KOPT-K1 (cell line): ENCODE measurements around the gene ETHE1.
"Not testable (repeated sequence)": the region's sequence is repeated elsewhere in the genome, so short reads cannot be mapped to it uniquely, and the experiment has no call there.

Source experiments
- H3K27ac ChIP-seq: fragments of 200-600 bp; sonication (generic); 2 replicates; pipeline ENCODE4 v1.5.1; 2016; ENCODE audit warnings: antibody characterized with exemption, mild to moderate bottlenecking, low read depth, low read length; ENCODE audit not compliant: poor library complexity, severe bottlenecking
- H3K36me3 ChIP-seq: fragments of 200-600 bp; sonication (generic); 2 replicates; pipeline ENCODE4 v1.5.1; 2017; ENCODE audit warnings: antibody characterized with exemption, mild to moderate bottlenecking, low read length, moderate library complexity; ENCODE audit not compliant: insufficient read depth
- H3K9me3 ChIP-seq: fragments of 200-600 bp; sonication (generic); 2 replicates; pipeline ENCODE4 v1.5.1; 2017; ENCODE audit warnings: antibody characterized with exemption, low read length, mild to moderate bottlenecking; ENCODE audit not compliant: insufficient read depth, poor library complexity, severe bottlenecking

The ETHE1 gene

GRCh38 chr19:43538922-43539321, 11.9 kb upstream of the ETHE1 start:
- Histone ChIP-seq H3K27ac (no peak overlapping the region), H3K36me3 (peaks cover 66% of the 10 kb centered on the region), H3K9me3 (peaks cover 10% of the 10 kb centered on the region)

- no peak overlapping the region for H3K27ac ChIP-seq
- H3K36me3 ChIP-seq: peaks cover 30% of the 10 kb centered on the region
- peaks cover 10% of the 10 kb centered on the region for H3K9me3 ChIP-seq
Measured at GRCh38 chr19:43534816-43535761, 8.1 kb upstream of the ETHE1 start.

DNA sequence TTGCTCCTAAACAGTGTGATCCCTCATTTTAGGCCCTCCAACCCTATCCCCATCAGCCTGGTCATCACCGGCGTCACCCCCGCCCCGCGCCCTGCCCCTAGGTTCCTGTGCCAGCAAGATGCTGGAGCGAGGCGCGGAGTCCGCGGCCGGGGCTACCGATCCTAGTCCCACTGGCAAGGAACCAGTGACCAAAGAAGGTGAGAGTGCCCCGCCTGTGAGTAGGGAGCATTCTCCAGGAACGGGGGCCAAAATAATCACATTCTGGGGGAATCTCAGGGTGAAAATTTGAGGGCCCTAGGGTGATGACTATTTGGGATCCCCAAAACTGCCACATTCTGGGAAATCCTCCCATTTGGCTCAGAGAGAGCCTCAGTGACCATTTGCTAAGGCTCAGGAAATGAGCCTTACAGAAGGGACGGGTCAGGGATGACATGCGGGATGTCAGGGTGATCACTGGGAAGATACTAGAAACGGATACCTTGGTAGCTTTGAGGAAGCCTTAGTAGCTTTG, 7.4 kb upstream of the ETHE1 start:
- H3K27ac ChIP-seq: no peak overlapping the region
- peaks cover 23% of the 10 kb centered on the region for H3K36me3 ChIP-seq
- H3K9me3 ChIP-seq: peaks cover 8% of the 10 kb centered on the region

DNA sequence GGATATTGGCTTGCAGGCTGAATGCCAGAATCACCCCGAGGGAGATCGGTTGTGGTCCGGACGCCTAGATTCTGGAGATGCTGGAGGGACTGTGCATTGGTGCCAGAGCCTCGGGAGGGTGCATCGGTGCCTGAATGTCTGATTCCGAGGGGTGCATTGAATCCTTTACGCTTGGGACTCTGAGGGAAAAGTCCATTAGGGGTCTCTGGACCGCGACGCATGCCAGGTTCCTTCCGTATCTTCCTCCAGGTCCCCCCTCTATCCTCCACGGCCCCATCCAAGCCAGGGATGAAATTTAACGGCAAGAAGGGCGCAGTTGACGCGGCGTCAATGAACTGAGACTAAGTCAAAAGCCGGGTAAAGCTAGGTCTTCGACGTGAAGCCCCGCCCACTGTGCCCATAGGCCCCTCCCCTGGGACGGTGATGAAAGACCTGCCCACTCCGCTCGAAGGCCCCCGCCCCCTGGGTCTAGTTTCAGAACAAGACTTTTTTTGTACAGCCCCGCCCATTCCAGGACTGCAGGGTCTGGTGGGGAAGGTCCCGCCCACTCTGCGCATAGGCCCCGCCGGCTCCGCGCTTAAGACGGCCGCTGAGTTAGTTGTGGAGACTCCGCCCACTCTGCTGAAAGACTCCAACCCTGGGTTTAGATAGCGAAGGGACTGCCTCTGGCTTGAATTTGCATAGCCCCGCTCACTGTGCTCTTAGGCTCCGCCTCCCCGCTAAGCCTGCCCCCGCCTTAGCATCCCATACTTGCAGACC, 6.7 kb upstream of the ETHE1 start:
- H3K36me3 ChIP-seq: peaks cover 16% of the 10 kb centered on the region
- H3K27ac ChIP-seq: peak overlapping the region; percentile 74
- peaks cover 1% of the 10 kb centered on the region for H3K9me3 ChIP-seq

- Histone ChIP-seq H3K36me3 (peaks cover 10% of the 10 kb centered on the region), H3K27ac (peak within 1 kb of the TSS; percentile 74), H3K9me3 (no peaks in the 10 kb centered on the region)
Measured at GRCh38 chr19:43532962-43533545, 6.1 kb upstream of the ETHE1 start, which contains the start of gene ZNF575. Gene ZNF575 (plus strand): TSS chr19:43533188. CDS start chr19:43534423, 1,235 bp downstream.

- Histone ChIP-seq H3K27ac (peak overlapping the region; percentile 74), H3K36me3 (peaks cover 5% of the 10 kb centered on the region), H3K9me3 (no peaks in the 10 kb centered on the region)
Measured at GRCh38 chr19:43532571-43532961, 5.6 kb upstream of the ETHE1 start.

GRCh38 chr19:43527860-43528622, 1.0 kb upstream of the ETHE1 start:
- Histone ChIP-seq H3K36me3 (no peaks in the 10 kb centered on the region), H3K9me3 (no peaks in the 10 kb centered on the region), H3K27ac (no peak overlapping the region)

DNA sequence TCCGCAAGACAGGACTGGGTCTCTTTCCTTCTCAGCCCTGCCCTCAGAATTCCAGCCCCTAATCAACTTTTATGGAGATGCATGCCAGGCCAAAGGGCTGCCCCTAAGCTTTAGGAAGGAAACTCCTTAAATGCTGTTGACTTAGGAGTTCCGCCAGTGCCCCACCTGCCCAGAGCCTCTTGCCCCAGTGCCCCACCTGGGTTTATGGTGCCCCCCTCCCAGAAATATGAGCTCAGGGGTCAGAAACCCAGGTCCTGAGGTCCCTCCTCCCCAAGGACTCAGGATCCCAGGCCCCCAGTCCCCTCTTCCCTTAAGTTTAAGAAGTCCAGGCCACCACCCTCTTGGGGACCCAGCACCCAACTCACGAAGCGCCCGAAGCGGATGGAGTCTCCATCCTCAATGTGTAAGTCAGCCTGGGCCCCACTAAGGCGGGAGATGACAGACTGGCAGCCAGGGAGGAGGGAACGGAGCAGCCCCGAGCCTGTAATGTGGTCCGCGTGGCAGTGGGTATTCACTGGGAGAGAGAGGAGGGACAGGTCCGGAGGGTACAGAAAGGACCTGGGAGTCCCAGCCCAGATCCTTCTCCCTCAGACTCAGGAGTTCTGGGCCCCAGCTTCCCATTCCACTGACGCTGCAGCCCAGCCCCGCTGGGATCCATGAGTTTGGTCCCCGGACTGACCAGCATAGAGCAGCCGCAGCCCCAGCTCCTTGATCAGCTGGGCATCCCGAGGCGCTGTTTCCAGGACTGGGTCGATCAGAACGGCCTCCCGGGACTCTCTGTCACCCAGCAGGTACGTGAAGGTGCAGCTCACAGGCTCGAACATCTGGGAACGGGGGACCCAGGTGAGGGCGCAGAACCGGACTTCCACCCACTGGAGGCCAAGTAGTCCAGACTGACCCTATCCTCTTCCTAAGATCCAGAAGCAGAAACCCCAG, 897 bp downstream of the ETHE1 start:
- Histone ChIP-seq H3K27ac (peak overlapping the region; percentile 50), H3K9me3 (no peaks in the 10 kb centered on the region), H3K36me3 (no peaks in the 10 kb centered on the region)

- Histone ChIP-seq H3K27ac (peak overlapping the region; percentile 50), H3K9me3 (no peaks in the 10 kb centered on the region), H3K36me3 (no peaks in the 10 kb centered on the region)
Measured at GRCh38 chr19:43524922-43525835, 1.8 kb downstream of the ETHE1 start.

GRCh38 chr19:43523696-43524095, 3.3 kb downstream of the ETHE1 start:
- not testable (repeated sequence) for H3K36me3 ChIP-seq, H3K9me3 ChIP-seq, H3K27ac ChIP-seq

DNA sequence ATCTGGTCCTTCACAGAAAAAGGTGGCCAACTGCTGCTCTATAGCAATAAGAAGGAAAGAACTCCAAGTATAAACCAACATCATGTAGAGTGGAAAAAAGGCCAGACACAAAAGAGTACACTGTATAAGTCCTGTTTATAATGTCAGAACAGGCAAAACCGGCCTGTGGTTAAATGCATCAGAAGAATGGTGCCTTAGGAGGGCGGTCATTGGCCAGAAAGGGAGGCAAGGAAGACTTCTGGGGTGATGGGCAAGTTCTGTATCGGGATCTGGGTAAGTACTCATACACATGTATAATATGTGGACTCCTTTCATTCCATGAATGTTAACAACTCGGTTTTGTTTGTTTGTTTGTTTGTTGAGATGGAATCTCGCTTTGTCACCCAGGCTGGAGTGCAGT, 4.1 kb downstream of the ETHE1 start:
- H3K36me3 ChIP-seq: no peaks in the 10 kb centered on the region
- no peaks in the 10 kb centered on the region for H3K9me3 ChIP-seq
- H3K27ac ChIP-seq: no peak overlapping the region

- Histone ChIP-seq H3K36me3 (no peaks in the 10 kb centered on the region), H3K27ac (no peak overlapping the region)
Measured at GRCh38 chr19:43519436-43520088, 7.4 kb downstream of the ETHE1 start.

More at GRCh38 chr19:43519436-43520088, 7.4 kb downstream of the ETHE1 start:
- no peaks in the 10 kb centered on the region for H3K9me3 ChIP-seq
